Progenitor cell of endocrine pancreas (in vitro differentiated cells): ENCODE results near the gene CYTL1. TPM values are rescaled to one million over a fixed set of nuclear protein-coding genes. Genes with fewer than 3 reads are reported as not detected.

Source experiments
- DNase-seq: peaks from one replicate; pipeline ENCODE4 v3.0.0; 2021; ENCODE audit warnings: low spot score; ENCODE audit not compliant: unreplicated experiment
- H3K27ac Mint-ChIP-seq: 2 replicates; pipeline ENCODE4 v1.8.0; 2021; ENCODE audit warnings: mild to moderate bottlenecking, moderate library complexity, mixed read lengths
- H3K27me3 Mint-ChIP-seq: 2 replicates; pipeline ENCODE4 v1.8.0; 2021; ENCODE audit warnings: mixed read lengths
- H3K36me3 Mint-ChIP-seq: 2 replicates; pipeline ENCODE4 v1.8.0; 2022; ENCODE audit warnings: mixed read lengths; ENCODE audit not compliant: insufficient read depth
- H3K4me1 Mint-ChIP-seq: 2 replicates; pipeline ENCODE4 v1.8.0; 2021; ENCODE audit warnings: low read depth, mixed read lengths
- H3K4me3 Mint-ChIP-seq: 2 replicates; pipeline ENCODE4 v1.8.0; 2021; ENCODE audit warnings: low read depth, mild to moderate bottlenecking, moderate library complexity, mixed read lengths
- H3K9me3 Mint-ChIP-seq: 2 replicates; pipeline ENCODE4 v1.8.0; 2021; ENCODE audit warnings: low read depth, mixed read lengths
- total RNA-seq: library from RNA; stranded (reverse); gene quantifications from 2 replicates; pipeline ENCODE4 v1.2.1, GENCODE V29; 2021
- TF ChIP-seq, protein P1 (sequence below): fragments of 200-600 bp; sonication (generic); IDR thresholded peaks from one replicate; pipeline ENCODE4 v1.5.0; 2021; ENCODE audit warnings: antibody characterized with exemption, mild to moderate bottlenecking; ENCODE audit not compliant: unreplicated experiment

CYTL1 gene
- total RNA-seq, 1 donor from 2014 or later: 1.2 TPM

DNA sequence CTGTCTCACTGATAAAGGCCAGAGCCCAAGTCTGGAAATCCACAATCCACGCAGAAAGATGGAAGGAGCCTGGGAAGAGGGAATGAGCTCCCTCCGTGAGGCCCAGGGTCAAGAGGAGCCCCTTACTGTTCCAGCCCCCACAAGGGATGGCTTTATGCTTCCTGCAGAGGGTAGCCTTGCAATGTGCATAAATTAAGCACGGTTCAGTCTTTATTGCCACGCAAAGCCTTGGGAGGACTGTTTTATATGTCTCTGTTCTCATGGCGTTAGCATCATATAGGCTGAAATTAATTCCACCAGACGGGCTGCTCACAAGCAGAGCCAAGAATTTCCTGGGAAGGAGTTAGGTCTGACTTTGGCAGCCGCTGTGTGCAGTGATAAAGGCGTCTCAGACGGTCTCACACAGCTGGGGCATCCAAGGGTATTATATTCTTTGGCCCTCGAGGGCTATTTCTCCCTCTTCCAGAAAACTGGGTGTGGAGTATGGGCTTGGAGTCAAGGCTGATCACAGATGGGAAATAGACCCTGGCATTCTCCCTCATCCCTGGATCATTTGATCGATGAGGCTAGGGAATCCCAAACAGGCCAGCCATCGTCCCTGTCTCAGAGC lies 38.5 kb downstream of the CYTL1 start:
- Mint-ChIP-seq H3K4me1 (no peaks in the 10 kb centered on the region), H3K27me3 (peaks cover 5% of the 10 kb centered on the region), H3K27ac (no peak overlapping the region), H3K36me3 (no peaks in the 10 kb centered on the region), H3K4me3 (no peak overlapping the region), H3K9me3 (peaks cover 5% of the 10 kb centered on the region)
- TF ChIP-seq, protein P1, sequence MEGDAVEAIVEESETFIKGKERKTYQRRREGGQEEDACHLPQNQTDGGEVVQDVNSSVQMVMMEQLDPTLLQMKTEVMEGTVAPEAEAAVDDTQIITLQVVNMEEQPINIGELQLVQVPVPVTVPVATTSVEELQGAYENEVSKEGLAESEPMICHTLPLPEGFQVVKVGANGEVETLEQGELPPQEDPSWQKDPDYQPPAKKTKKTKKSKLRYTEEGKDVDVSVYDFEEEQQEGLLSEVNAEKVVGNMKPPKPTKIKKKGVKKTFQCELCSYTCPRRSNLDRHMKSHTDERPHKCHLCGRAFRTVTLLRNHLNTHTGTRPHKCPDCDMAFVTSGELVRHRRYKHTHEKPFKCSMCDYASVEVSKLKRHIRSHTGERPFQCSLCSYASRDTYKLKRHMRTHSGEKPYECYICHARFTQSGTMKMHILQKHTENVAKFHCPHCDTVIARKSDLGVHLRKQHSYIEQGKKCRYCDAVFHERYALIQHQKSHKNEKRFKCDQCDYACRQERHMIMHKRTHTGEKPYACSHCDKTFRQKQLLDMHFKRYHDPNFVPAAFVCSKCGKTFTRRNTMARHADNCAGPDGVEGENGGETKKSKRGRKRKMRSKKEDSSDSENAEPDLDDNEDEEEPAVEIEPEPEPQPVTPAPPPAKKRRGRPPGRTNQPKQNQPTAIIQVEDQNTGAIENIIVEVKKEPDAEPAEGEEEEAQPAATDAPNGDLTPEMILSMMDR: no peak
- no peak for DNase-seq

DNA sequence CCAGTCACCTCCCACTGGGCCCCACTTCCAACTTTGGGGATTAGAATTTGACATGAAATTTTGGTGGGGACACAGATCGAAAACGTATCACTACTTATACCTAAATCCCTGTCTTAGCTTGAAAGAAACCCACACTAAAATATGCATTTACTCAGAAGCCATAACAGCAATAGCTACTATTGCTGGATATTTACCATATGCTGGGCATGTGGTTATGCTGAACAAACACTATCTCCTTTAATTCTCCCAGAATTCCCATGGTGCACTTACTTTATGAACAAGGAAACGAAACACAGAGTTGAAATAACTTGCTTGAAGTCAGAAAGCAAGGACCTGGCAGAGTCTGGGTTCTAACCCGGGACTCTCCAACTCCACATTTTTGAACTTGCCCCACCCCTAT lies 39.3 kb downstream of the CYTL1 start:
- H3K36me3 Mint-ChIP-seq: peaks cover 1% of the 10 kb centered on the region
- DNase-seq: no peak
- TF ChIP-seq, protein P1: no peak
- no peak overlapping the region for H3K27ac Mint-ChIP-seq
- H3K27me3 Mint-ChIP-seq: peaks cover 5% of the 10 kb centered on the region
- H3K9me3 Mint-ChIP-seq: peaks cover 11% of the 10 kb centered on the region
- H3K4me1 Mint-ChIP-seq: no peaks in the 10 kb centered on the region
- H3K4me3 Mint-ChIP-seq: no peak overlapping the region

- Mint-ChIP-seq H3K4me3 (no peak overlapping the region), H3K9me3 (peaks cover 19% of the 10 kb centered on the region), H3K4me1 (no peaks in the 10 kb centered on the region), H3K27me3 (peaks cover 11% of the 10 kb centered on the region), H3K27ac (no peak overlapping the region), H3K36me3 (peaks cover 3% of the 10 kb centered on the region)
- TF ChIP-seq, protein P1: no peak
- DNase-seq: no peak
Measured at GRCh38 chr4:4974727-4975126, 44.5 kb downstream of the CYTL1 start.

DNA sequence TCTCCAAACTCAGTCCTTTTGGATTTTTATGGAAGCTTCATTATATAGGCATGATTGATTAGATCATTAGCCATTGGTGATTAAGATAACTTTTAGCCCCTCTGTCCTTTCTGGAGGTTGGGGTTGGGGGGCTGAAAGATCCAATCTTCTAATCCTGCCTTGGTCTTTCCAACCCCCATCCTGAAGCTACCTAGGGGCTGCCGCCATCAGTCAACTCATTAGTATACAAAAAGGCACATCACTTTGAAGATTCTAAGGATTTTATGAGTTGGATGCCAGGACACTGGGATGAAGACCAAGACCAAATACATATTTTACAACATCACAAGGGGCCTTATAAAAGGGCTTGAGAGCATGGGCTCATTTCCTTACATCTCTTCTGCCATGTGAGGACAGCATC lies 47.5 kb downstream of the CYTL1 start:
- no peaks in the 10 kb centered on the region for H3K4me1 Mint-ChIP-seq
- H3K27me3 Mint-ChIP-seq: peaks cover 15% of the 10 kb centered on the region
- H3K27ac Mint-ChIP-seq: no peak overlapping the region
- TF ChIP-seq, protein P1: no peak
- H3K36me3 Mint-ChIP-seq: peaks cover 3% of the 10 kb centered on the region
- DNase-seq: no peak
- H3K9me3 Mint-ChIP-seq: peaks cover 15% of the 10 kb centered on the region
- H3K4me3 Mint-ChIP-seq: no peak overlapping the region

DNA sequence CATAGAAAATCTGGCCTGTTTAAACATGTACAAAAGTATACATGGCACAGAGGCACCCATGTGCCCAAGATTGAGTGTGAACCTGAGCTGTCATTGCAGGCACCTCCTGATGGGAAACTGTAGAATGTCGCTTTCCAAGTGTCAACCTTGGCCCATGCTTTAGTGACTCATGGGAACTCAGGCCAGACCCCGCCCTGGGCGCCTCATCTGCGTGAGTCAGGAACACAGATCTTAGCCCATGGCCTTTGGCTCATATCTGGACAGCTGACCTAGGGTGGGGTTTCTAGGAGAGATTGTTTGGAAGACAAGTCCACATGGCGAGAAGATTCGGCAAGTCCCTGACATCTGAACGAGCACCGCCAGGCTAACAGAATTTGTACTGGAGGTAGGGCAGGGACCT lies 50.0 kb downstream of the CYTL1 start:
- peaks cover 2% of the 10 kb centered on the region for H3K36me3 Mint-ChIP-seq
- H3K4me3 Mint-ChIP-seq: no peak overlapping the region
- peaks cover 7% of the 10 kb centered on the region for H3K9me3 Mint-ChIP-seq
- H3K4me1 Mint-ChIP-seq: no peaks in the 10 kb centered on the region
- H3K27ac Mint-ChIP-seq: no peak overlapping the region
- H3K27me3 Mint-ChIP-seq: peaks cover 15% of the 10 kb centered on the region
- no peak for DNase-seq
- TF ChIP-seq, protein P1: no peak
